Measurements from ENCODE around the gene RNU7-1. TPM values are rescaled to one million over a fixed set of nuclear protein-coding genes. Genes with fewer than 3 reads are reported as not detected.

The RNU7-1 gene
- total and polyA plus RNA-seq, 2 of the 4 experiments (the other 2 are of a cell fraction), result not detected

DNA sequence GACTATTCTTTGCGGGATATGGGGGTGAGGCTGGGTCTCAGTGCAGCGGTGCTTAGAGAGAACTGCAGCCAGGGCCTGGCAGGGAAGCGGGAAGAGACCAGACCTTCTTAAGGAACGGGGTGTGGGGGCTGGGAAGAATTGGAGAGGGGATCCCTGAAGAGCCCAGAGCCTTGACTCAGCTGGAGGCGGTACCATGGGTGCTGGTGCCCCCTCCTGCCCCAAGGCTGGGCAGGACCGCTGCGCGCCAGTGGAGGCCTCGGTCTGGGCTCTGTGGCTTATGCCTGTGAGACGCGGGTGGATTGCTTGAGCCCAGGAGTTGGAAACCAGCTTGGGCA is 1.3 kb upstream of the RNU7-1 start:
- dilution Hi-C loops (cut with HindIII; ENCODE audit: low sequenced_read_pairs, unreplicated experiment) (no loop called here), in situ Hi-C loops (cut with MboI; ENCODE audit: low sequenced_read_pairs) (loop anchor here (10.0 kb wide), 1 partner anchor 173 kb away; no protein-coding TSS in a partner anchor), intact Hi-C loops (cut with micrococcal nuclease) (loop anchor here (2.0 kb wide), 1 partner anchor 73 kb away; no protein-coding TSS in a partner anchor)
- no peak overlapping the region; the same call in 1 of the 2 replicates for H2AK5ac ChIP-seq (ENCODE audit: low read depth, low read length)
- ChIA-PET POLR2A (ENCODE audit: unreplicated experiment) (interaction anchor here (2.7 kb wide), 1 partner anchor 17 kb away, joined by 11 read pairs; no protein-coding TSS in a partner anchor), CTCF (no interaction called here)
- H3K56ac ChIP-seq (ENCODE audit: extremely low read depth, insufficient read depth, low read length), result no peak overlapping the region
- H3K27me3 ChIP-seq (ENCODE audit: control insufficient read depth, insufficient read depth, low read length), result no peaks in the 10 kb centered on the region
- H3K18ac ChIP-seq (ENCODE audit: low read depth, low read length), result no peak overlapping the region
- no peak overlapping the region for H3K4ac ChIP-seq (ENCODE audit: low read depth, low read length)
- H2AFZ ChIP-seq (replicated peaks; ENCODE audit: low read length, poor library complexity), result no peak overlapping the region
- H4K8ac ChIP-seq (ENCODE audit: low read depth in 2 of 2, low read length in 2 of 2), result no peak overlapping the region
- peak overlapping the region; percentile 71 for H2AK9ac ChIP-seq (replicated peaks; ENCODE audit: low read depth, low read length, poor library complexity)
- H3K27ac ChIP-seq (ENCODE audit: insufficient read depth, low read length), result no peak overlapping the region
- no peak overlapping the region for H3K4me3 ChIP-seq (ENCODE audit: insufficient read depth, low read depth, low read length)
- no peak overlapping the region for H3K23ac ChIP-seq (ENCODE audit: low read depth, low read length)
- H3K36me3 ChIP-seq (ENCODE audit: control insufficient read depth, insufficient read depth, low read length), result peaks cover 36% of the 10 kb centered on the region
- H3K14ac ChIP-seq (replicated peaks; ENCODE audit: low read depth, low read length), result no peak overlapping the region
- peaks cover 17 to 46% of the 10 kb centered on the region in 2 experiments for H3K79me1 ChIP-seq (ENCODE audit: low read depth in 1 of 2, low read length in 2 of 2)
- no peaks in the 10 kb centered on the region for H3K9me3 ChIP-seq (ENCODE audit: control insufficient read depth, insufficient read depth, low read length)
- H4K5ac ChIP-seq (ENCODE audit: low read depth, low read length), result no peak overlapping the region
- TF ChIP-seq FOS (IDR thresholded peaks at IDR 0.05; ENCODE audit: low read depth, low read length) (no peak), RCOR1 (IDR thresholded peaks at IDR 0.05; ENCODE audit: insufficient replicate concordance, low read length) (no peak), CHD1 (IDR thresholded peaks at IDR 0.05; ENCODE audit: low read depth, low read length) (no peak), MAFK (IDR thresholded peaks at IDR 0.05; ENCODE audit: low read depth, low read length) (no peak), POLR2A (IDR thresholded peaks at IDR 0.05; ENCODE audit: low read depth, low read length) (no peak), CEBPB (IDR thresholded peaks at IDR 0.05; ENCODE audit: low read depth, low read length) (no peak), SMC3 (IDR thresholded peaks at IDR 0.05; ENCODE audit: low read depth, low read length) (no peak), MXI1 (IDR thresholded peaks at IDR 0.05; ENCODE audit: borderline replicate concordance, low read depth, low read length) (no peak), RAD21 (IDR thresholded peaks at IDR 0.05; ENCODE audit: low read length) (no peak)
- TF ChIP-seq, protein P1, sequence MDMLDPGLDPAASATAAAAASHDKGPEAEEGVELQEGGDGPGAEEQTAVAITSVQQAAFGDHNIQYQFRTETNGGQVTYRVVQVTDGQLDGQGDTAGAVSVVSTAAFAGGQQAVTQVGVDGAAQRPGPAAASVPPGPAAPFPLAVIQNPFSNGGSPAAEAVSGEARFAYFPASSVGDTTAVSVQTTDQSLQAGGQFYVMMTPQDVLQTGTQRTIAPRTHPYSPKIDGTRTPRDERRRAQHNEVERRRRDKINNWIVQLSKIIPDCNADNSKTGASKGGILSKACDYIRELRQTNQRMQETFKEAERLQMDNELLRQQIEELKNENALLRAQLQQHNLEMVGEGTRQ (IDR thresholded peaks at IDR 0.05; ENCODE audit: low read depth, low read length), result no peak
- TF ChIP-seq, protein P2, sequence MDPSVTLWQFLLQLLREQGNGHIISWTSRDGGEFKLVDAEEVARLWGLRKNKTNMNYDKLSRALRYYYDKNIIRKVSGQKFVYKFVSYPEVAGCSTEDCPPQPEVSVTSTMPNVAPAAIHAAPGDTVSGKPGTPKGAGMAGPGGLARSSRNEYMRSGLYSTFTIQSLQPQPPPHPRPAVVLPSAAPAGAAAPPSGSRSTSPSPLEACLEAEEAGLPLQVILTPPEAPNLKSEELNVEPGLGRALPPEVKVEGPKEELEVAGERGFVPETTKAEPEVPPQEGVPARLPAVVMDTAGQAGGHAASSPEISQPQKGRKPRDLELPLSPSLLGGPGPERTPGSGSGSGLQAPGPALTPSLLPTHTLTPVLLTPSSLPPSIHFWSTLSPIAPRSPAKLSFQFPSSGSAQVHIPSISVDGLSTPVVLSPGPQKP (IDR thresholded peaks at IDR 0.05; ENCODE audit: borderline replicate concordance, low read depth, low read length), result no peak
- no peak overlapping the region for H2BK120ac ChIP-seq (ENCODE audit: low read depth, low read length)
- H3K4me2 ChIP-seq (ENCODE audit: low read depth, low read length), result no peak overlapping the region
- H3K4me1 ChIP-seq (ENCODE audit: control insufficient read depth, insufficient read depth, low read length), result peaks cover 5% of the 10 kb centered on the region; the same call in 1 of the 2 replicates
- WGBS, 2 experiments (ENCODE audit: extremely low coverage in 2 of 2, insufficient read length in 1 of 2), result 100% methylated on average over 5 of the region's 11 CpGs; no CpG with 5 or more reads in 1 of the 2 experiments
- H4K91ac ChIP-seq (ENCODE audit: insufficient read depth, low read depth, low read length), result no peak overlapping the region
- H3K9ac ChIP-seq (ENCODE audit: low read depth, low read length), result no peak overlapping the region
- no peak overlapping the region for H2BK5ac ChIP-seq (ENCODE audit: low read depth, low read length, poor library complexity, severe bottlenecking)
- H2BK15ac ChIP-seq (ENCODE audit: low read depth, low read length), result no peak overlapping the region
- no peak for ATAC-seq (ENCODE audit: low read depth)
- no peak overlapping the region for H2BK20ac ChIP-seq (ENCODE audit: low read depth, low read length)
- 0 out of 2 replicates have a peak, but pooled peaks cover 2% of the 10 kb centered on the region for H3K9me1 ChIP-seq (ENCODE audit: insufficient read depth, low read length)
- no TSS peak for BruUV-seq (replicated peaks)
- H4K20me1 ChIP-seq (ENCODE audit: insufficient read depth, low read length), result no peaks in the 10 kb centered on the region; the same call in 1 of the 2 replicates
- DNase-seq, result no peak

All from IMR-90 (cell line).